Left ventricle myocardium inferior (tissue), 1 donor: ENCODE results near the gene ZNF536. TPM values are rescaled to one million over a fixed set of nuclear protein-coding genes. Genes with fewer than 3 reads are reported as not detected.

Experiments used
- DNase-seq: peaks from one replicate; pipeline ENCODE4 v3.0.0-alpha.2; 2020
- H3K27ac ChIP-seq: fragments of 200-600 bp; replicated peaks from 2 replicates; pipeline ENCODE4 v1.8.0; 2021
- H3K27me3 ChIP-seq: fragments of 200-600 bp; 2 replicates; pipeline ENCODE4 v1.8.0; 2021; ENCODE audit warnings: low read depth
- H3K36me3 ChIP-seq: fragments of 200-600 bp; 2 replicates; pipeline ENCODE4 v1.8.0; 2021
- H3K4me1 ChIP-seq: fragments of 200-600 bp; 2 replicates; pipeline ENCODE4 v1.8.0; 2021
- H3K4me3 ChIP-seq: fragments of 200-600 bp; 2 replicates; pipeline ENCODE4 v1.8.0; 2021; ENCODE audit warnings: mild to moderate bottlenecking, moderate library complexity
- H3K9me3 ChIP-seq: fragments of 200-600 bp; replicated peaks from 2 replicates; pipeline ENCODE4 v1.8.0; 2021
- CTCF ChIP-seq: fragments of 200-600 bp; IDR thresholded peaks from 2 replicates; pipeline ENCODE4 v1.8.0; 2021; ENCODE audit warnings: antibody characterized with exemption, mild to moderate bottlenecking, borderline replicate concordance
- intact Hi-C: fragments of 100-400 bp; cut with micrococcal nuclease; formaldehyde crosslinking; loops from one replicate; pipeline ENCODE4 v1.11.0; 2022
- total RNA-seq: library from RNA; stranded (reverse); fragmentation: NEBNext Ultra II Directional; extraction: Animal tissue kit (Norgen Biotek cat#: 25700); gene quantifications from one replicate; pipeline ENCODE4 v1.2.1, GENCODE V29; 2021
- donor health status: DM: no; HTN: yes; CAD: no; lungs with severe emphysema.

ZNF536 gene
- total RNA-seq, 1 donor from 2014 or later = 4.0 TPM

DNA sequence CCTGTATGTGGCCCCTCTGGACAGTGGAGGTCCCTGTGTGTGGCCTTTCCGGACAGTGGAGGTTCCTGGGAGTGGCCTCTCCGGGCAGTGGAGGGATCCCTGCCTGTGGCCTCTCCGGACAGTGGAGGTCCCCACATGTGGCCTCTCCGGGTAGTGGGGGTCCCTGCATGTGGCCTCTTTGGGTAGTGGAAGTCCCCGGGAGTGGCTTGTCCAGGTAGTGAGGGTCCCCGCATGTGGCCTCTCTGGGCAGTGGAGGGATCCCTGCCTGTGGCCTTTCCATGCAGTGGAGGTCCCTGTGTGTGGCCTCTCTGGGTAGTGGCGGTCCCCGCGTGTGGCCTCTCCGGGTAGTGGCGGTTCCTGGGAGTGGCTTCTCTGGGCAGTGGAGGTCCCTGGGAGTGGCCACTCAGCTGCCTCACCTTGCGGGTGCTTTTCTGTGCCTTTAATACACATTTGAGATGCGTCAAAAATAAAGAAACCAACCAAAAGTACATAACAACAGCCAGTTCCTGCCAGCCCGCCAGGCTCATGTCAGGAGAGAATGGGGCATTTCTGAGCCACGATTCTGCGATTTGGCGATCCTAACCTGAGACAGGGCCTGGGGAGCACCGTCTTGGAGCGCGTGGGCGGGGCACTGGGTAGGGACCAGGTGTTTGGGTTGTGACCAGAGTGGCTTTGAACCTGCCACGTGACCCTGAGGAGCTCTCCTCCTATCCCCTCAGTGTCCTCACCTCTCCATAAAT is 194.7 kb downstream of the ZNF536 start:
- H3K9me3 ChIP-seq = no peaks in the 10 kb centered on the region
- peaks cover 16% of the 10 kb centered on the region for H3K27me3 ChIP-seq
- intact Hi-C loops = no loop called here
- H3K27ac ChIP-seq = no peak overlapping the region
- DNase-seq = no peak
- no peaks in the 10 kb centered on the region for H3K4me1 ChIP-seq
- H3K36me3 ChIP-seq = no peaks in the 10 kb centered on the region
- no peak overlapping the region for H3K4me3 ChIP-seq
- TF ChIP-seq CTCF = no peak

GRCh38 chr19:30567536-30568232 is 195.5 kb downstream of the ZNF536 start:
- no peaks in the 10 kb centered on the region for H3K4me1 ChIP-seq
- intact Hi-C loops = no loop called here
- no peak overlapping the region for H3K4me3 ChIP-seq
- TF ChIP-seq CTCF = no peak
- H3K27me3 ChIP-seq = peaks cover 16% of the 10 kb centered on the region
- no peaks in the 10 kb centered on the region for H3K36me3 ChIP-seq
- no peak for DNase-seq
- H3K9me3 ChIP-seq = no peaks in the 10 kb centered on the region
- no peak overlapping the region for H3K27ac ChIP-seq

GRCh38 chr19:30570194-30570593 is 198.0 kb downstream of the ZNF536 start:
- Histone ChIP-seq H3K36me3 (no peaks in the 10 kb centered on the region), H3K4me3 (no peak overlapping the region), H3K9me3 (no peaks in the 10 kb centered on the region), H3K27me3 (peaks cover 6% of the 10 kb centered on the region), H3K4me1 (no peaks in the 10 kb centered on the region), H3K27ac (no peak overlapping the region)
- no peak for TF ChIP-seq CTCF
- intact Hi-C loops = no loop called here
- DNase-seq = no peak

- Histone ChIP-seq H3K4me3 (no peak overlapping the region), H3K9me3 (no peaks in the 10 kb centered on the region), H3K36me3 (no peaks in the 10 kb centered on the region), H3K4me1 (no peaks in the 10 kb centered on the region), H3K27me3 (peaks cover 39% of the 10 kb centered on the region), H3K27ac (no peak overlapping the region)
- DNase-seq = no peak
- TF ChIP-seq CTCF = no peak
- intact Hi-C loops = no loop called here
Measured at GRCh38 chr19:30577551-30578105, 205.4 kb downstream of the ZNF536 start.

GRCh38 chr19:30579419-30579818 is 207.2 kb downstream of the ZNF536 start:
- no peak for DNase-seq
- TF ChIP-seq CTCF = no peak
- Histone ChIP-seq H3K9me3 (no peaks in the 10 kb centered on the region), H3K4me3 (no peak overlapping the region), H3K36me3 (no peaks in the 10 kb centered on the region), H3K27ac (no peak overlapping the region), H3K4me1 (no peaks in the 10 kb centered on the region), H3K27me3 (peaks cover 48% of the 10 kb centered on the region)
- intact Hi-C loops = no loop called here
